Osteoblast (primary cell): ENCODE measurements around the gene TRAF3IP3. TPM values are rescaled to one million over a fixed set of nuclear protein-coding genes. Genes with fewer than 3 reads are reported as not detected.

Experiments used
- DNase-seq: peaks from one replicate; pipeline ENCODE4 v3.0.0; 2011; ENCODE audit warnings: low spot score, mixed read lengths; ENCODE audit not compliant: insufficient read length; ENCODE audit errors: missing footprints
- H2AFZ ChIP-seq: 2 replicates; pipeline ENCODE4 v1.6.0; 2011; ENCODE audit warnings: mild to moderate bottlenecking, low read length
- H3K27ac ChIP-seq: 2 replicates; pipeline ENCODE4 v1.5.1; 2011; ENCODE audit warnings: mild to moderate bottlenecking, low read depth, low read length, moderate library complexity
- H3K27me3 ChIP-seq: 2 replicates; pipeline ENCODE4 v1.6.0; 2012; ENCODE audit warnings: mild to moderate bottlenecking, control low read depth, inconsistent platforms, low read length, moderate library complexity; ENCODE audit not compliant: insufficient read depth
- H3K36me3 ChIP-seq: 2 replicates; pipeline ENCODE4 v1.5.1; 2011; ENCODE audit warnings: mild to moderate bottlenecking, low read length, control low read depth, moderate library complexity; ENCODE audit not compliant: insufficient read depth
- H3K4me1 ChIP-seq: 2 replicates; pipeline ENCODE4 v1.5.1; 2011; ENCODE audit warnings: mild to moderate bottlenecking, low read length, control low read depth, moderate library complexity; ENCODE audit not compliant: insufficient read depth
- H3K4me2 ChIP-seq: 2 replicates; pipeline ENCODE4 v1.6.0; 2011; ENCODE audit warnings: mild to moderate bottlenecking, low read length; ENCODE audit not compliant: insufficient read depth
- H3K4me3 ChIP-seq: fragments of 200-600 bp; sonication (generic); 3 replicates; pipeline ENCODE4 v1.5.1; 2012; ENCODE audit warnings: mild to moderate bottlenecking, low read length, inconsistent platforms; ENCODE audit not compliant: insufficient read depth
- H3K79me2 ChIP-seq: 2 replicates; pipeline ENCODE4 v1.6.0; 2012; ENCODE audit warnings: mild to moderate bottlenecking, low read length, control low read depth, inconsistent platforms; ENCODE audit not compliant: insufficient read depth
- H3K9me3 ChIP-seq: 2 replicates; pipeline ENCODE4 v1.5.1; 2011; ENCODE audit warnings: low read depth, low read length, control low read depth
- H4K20me1 ChIP-seq: 2 replicates; pipeline ENCODE4 v1.6.0; 2012; ENCODE audit warnings: mild to moderate bottlenecking, low read length, control low read depth; ENCODE audit not compliant: insufficient read depth
- CTCF ChIP-seq: IDR thresholded peaks from 2 replicates; pipeline ENCODE4 v1.5.1; 2011; ENCODE audit warnings: mild to moderate bottlenecking, low read depth, low read length, moderate library complexity; ENCODE audit errors: extremely low read depth
- total RNA-seq: library from RNA; depleted of rRNA; stranded (reverse); fragments of >200 nt; gene quantifications from 2 replicates; pipeline ENCODE4 v1.2.3, GENCODE V29; 2012

The TRAF3IP3 gene, protein sequence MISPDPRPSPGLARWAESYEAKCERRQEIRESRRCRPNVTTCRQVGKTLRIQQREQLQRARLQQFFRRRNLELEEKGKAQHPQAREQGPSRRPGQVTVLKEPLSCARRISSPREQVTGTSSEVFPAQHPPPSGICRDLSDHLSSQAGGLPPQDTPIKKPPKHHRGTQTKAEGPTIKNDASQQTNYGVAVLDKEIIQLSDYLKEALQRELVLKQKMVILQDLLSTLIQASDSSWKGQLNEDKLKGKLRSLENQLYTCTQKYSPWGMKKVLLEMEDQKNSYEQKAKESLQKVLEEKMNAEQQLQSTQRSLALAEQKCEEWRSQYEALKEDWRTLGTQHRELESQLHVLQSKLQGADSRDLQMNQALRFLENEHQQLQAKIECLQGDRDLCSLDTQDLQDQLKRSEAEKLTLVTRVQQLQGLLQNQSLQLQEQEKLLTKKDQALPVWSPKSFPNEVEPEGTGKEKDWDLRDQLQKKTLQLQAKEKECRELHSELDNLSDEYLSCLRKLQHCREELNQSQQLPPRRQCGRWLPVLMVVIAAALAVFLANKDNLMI
- total RNA-seq, result not detected in 2 replicates

GRCh38 chr1:209755926-209756614, at the start of gene TRAF3IP3:
TSS of gene TRAF3IP3 (plus strand) at chr1:209756053. CDS start at chr1:209760040, 3,987 bp downstream.
- no peak for DNase-seq
- no peaks in the 10 kb centered on the region for H3K27me3 ChIP-seq
- H3K36me3 ChIP-seq, result no peaks in the 10 kb centered on the region
- TF ChIP-seq CTCF, result no peak
- no peak within 1 kb of the TSS for H3K4me3 ChIP-seq
- H4K20me1 ChIP-seq, result no peaks in the 10 kb centered on the region
- H3K4me2 ChIP-seq, result no peak within 1 kb of the TSS
- H3K27ac ChIP-seq, result no peak within 1 kb of the TSS
- peaks cover under 1% of the 10 kb centered on the region for H3K4me1 ChIP-seq
- H3K9me3 ChIP-seq, result no peaks in the 10 kb centered on the region
- H3K79me2 ChIP-seq, result no peaks in the 10 kb centered on the region
- no peak within 1 kb of the TSS for H2AFZ ChIP-seq

- no peaks in the 10 kb centered on the region for H3K27me3 ChIP-seq
- no peak overlapping the region for H3K27ac ChIP-seq
- peaks cover 5% of the 10 kb centered on the region for H3K4me1 ChIP-seq
- no peak for TF ChIP-seq CTCF
- no peak overlapping the region for H3K4me3 ChIP-seq
- no peaks in the 10 kb centered on the region for H3K79me2 ChIP-seq
- no peaks in the 10 kb centered on the region for H3K9me3 ChIP-seq
- H3K4me2 ChIP-seq, result no peak overlapping the region
- no peak for DNase-seq
- no peak overlapping the region for H2AFZ ChIP-seq
- H4K20me1 ChIP-seq, result no peaks in the 10 kb centered on the region
- no peaks in the 10 kb centered on the region for H3K36me3 ChIP-seq
These were observed 49.2 kb upstream of the TRAF3IP3 start for GRCh38 chr1:209706622-209707021.

DNA sequence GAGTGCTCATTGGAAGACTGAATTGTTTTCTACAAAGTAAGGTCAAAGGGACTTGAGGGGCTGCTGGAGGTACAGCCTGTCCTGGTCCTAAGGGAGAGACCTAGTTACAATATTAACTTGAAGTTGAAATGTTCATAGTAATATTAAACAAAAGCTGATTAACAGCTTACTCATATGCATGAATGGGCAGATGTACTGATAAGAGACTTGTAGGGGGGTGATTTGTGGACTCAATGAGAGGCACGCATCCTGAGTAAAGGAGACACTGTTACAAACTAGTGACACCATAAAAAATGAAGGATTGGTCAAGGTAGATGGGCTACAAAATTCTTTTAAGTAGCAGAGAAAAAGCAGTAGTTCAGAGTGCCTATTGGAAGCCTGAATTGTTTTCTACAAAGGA, 48.5 kb upstream of the TRAF3IP3 start:
- TF ChIP-seq CTCF, result no peak
- H3K79me2 ChIP-seq, result no peaks in the 10 kb centered on the region
- H4K20me1 ChIP-seq, result no peaks in the 10 kb centered on the region
- H3K36me3 ChIP-seq, result no peaks in the 10 kb centered on the region
- no peaks in the 10 kb centered on the region for H3K27me3 ChIP-seq
- H3K9me3 ChIP-seq, result no peaks in the 10 kb centered on the region
- no peak overlapping the region for H3K4me2 ChIP-seq
- no peak overlapping the region for H2AFZ ChIP-seq
- no peak for DNase-seq
- H3K4me3 ChIP-seq, result no peak overlapping the region
- H3K4me1 ChIP-seq, result peaks cover 5% of the 10 kb centered on the region
- no peak overlapping the region for H3K27ac ChIP-seq

- H3K27ac ChIP-seq, result no peak overlapping the region
- no peaks in the 10 kb centered on the region for H3K9me3 ChIP-seq
- H3K4me3 ChIP-seq, result no peak overlapping the region
- DNase-seq, result no peak
- no peak for TF ChIP-seq CTCF
- peaks cover 5% of the 10 kb centered on the region for H3K4me1 ChIP-seq
- no peaks in the 10 kb centered on the region for H3K79me2 ChIP-seq
- H4K20me1 ChIP-seq, result no peaks in the 10 kb centered on the region
- no peaks in the 10 kb centered on the region for H3K27me3 ChIP-seq
- no peaks in the 10 kb centered on the region for H3K36me3 ChIP-seq
- no peak overlapping the region for H2AFZ ChIP-seq
- no peak overlapping the region for H3K4me2 ChIP-seq
These were observed 47.6 kb upstream of the TRAF3IP3 start for GRCh38 chr1:209708297-209708696.
